Naive B cell (primary cell): ENCODE data around the gene TCF7L2. TPM values are rescaled to one million over a fixed set of nuclear protein-coding genes. Genes with fewer than 3 reads are reported as not detected.
A peak's percentile ranks its signal among the peaks of the same experiment; 100 is the strongest.

ENCODE experiments used
- ATAC-seq, 2 donors: fragments of 150-1000 bp; cut with Tn5 transposase; 2 replicates each; pipeline ENCODE4 v1.10.0; 2021; ENCODE audit warnings: low read depth in 2 of 2, mild to moderate bottlenecking in 2 of 2, moderate library complexity in 2 of 2
- DNase-seq: peaks from one replicate; pipeline ENCODE4 v3.0.0; 2022
- H3K27ac Mint-ChIP-seq, 6 donors: one replicate each; pipeline ENCODE4 v1.8.0; 2020 to 2022; ENCODE audit warnings: mild to moderate bottlenecking in 6 of 6, mixed read lengths in 6 of 6, moderate library complexity in 5 of 6, inconsistent platforms in 2 of 6
- H3K27me3 Mint-ChIP-seq, 3 donors: one replicate each; pipeline ENCODE4 v1.8.0; 2021 to 2022; ENCODE audit warnings: mixed read lengths in 3 of 3, mild to moderate bottlenecking in 1 of 3
- H3K36me3 Mint-ChIP-seq, 2 donors: one replicate each; pipeline ENCODE4 v1.8.0; 2020 to 2022; ENCODE audit warnings: mixed read lengths in 2 of 2, inconsistent platforms in 1 of 2, mild to moderate bottlenecking in 1 of 2
- H3K4me1 Mint-ChIP-seq, 3 donors: one replicate each; pipeline ENCODE4 v1.8.0; 2020 to 2022; ENCODE audit warnings: mixed read lengths in 3 of 3, inconsistent platforms in 1 of 3, mild to moderate bottlenecking in 1 of 3, moderate library complexity in 1 of 3
- H3K4me3 Mint-ChIP-seq, 8 donors: one replicate each; pipeline ENCODE4 v1.8.0; 2020 to 2022; ENCODE audit warnings: mild to moderate bottlenecking in 8 of 8, mixed read lengths in 8 of 8, moderate library complexity in 8 of 8, inconsistent platforms in 2 of 8
- H3K9me3 Mint-ChIP-seq, 7 donors: one replicate each; pipeline ENCODE4 v1.8.0; 2020 to 2022; ENCODE audit warnings: mixed read lengths in 7 of 7, mild to moderate bottlenecking in 5 of 7, inconsistent platforms in 2 of 7, moderate library complexity in 1 of 7
- polyA plus RNA-seq, 6 donors: library from polyadenylated mRNA; unstranded; fragments of 300-500 nt; fragmentation: Illumina TruSeq; gene quantifications; one replicate each; pipeline ENCODE4 v1.2.3, GENCODE V29; 2021; ENCODE audit warnings: low read depth in 6 of 6

The TCF7L2 gene
- polyA plus RNA-seq, 6 donors from 2014 or later = 0.30 TPM; not detected in 5

- Mint-ChIP-seq H3K4me1 (no peaks in the 10 kb centered on the region), H3K4me3 (no peak overlapping the region), H3K27me3 (peaks cover 0 to 17% (median 4%) of the 10 kb centered on the region in 3 donors), H3K9me3 (peaks cover 0 to 4% (median 0%) of the 10 kb centered on the region in 7 donors), H3K36me3 (no peaks in the 10 kb centered on the region), H3K27ac (no peak overlapping the region)
- DNase-seq = no peak
- ATAC-seq = no peak
These were observed 92.0 kb downstream of the TCF7L2 start for GRCh38 chr10:113041841-113042750.

GRCh38 chr10:113042868-113043267 is 92.8 kb downstream of the TCF7L2 start:
- Mint-ChIP-seq H3K36me3 (no peaks in the 10 kb centered on the region), H3K27ac (no peak overlapping the region), H3K9me3 (peaks cover 0 to 4% (median 0%) of the 10 kb centered on the region in 7 donors), H3K4me1 (no peaks in the 10 kb centered on the region), H3K27me3 (peaks cover 0 to 17% (median 4%) of the 10 kb centered on the region in 3 donors), H3K4me3 (no peak overlapping the region)
- ATAC-seq = no peak
- DNase-seq = no peak

GRCh38 chr10:113044016-113044755 is 94.1 kb downstream of the TCF7L2 start:
- ATAC-seq (no peak), DNase-seq (no peak)
- H3K4me3 Mint-ChIP-seq = no peak overlapping the region
- H3K36me3 Mint-ChIP-seq = no peaks in the 10 kb centered on the region
- peaks cover 0 to 17% (median 4%) of the 10 kb centered on the region in 3 donors for H3K27me3 Mint-ChIP-seq
- H3K27ac Mint-ChIP-seq = peak overlapping the region in 2 of 6 donors; percentile 12 to 24
- H3K4me1 Mint-ChIP-seq = no peaks in the 10 kb centered on the region
- peaks cover 0 to 4% (median 0%) of the 10 kb centered on the region in 7 donors for H3K9me3 Mint-ChIP-seq

GRCh38 chr10:113045147-113046055 is 95.4 kb downstream of the TCF7L2 start:
- Mint-ChIP-seq H3K27ac (no peak overlapping the region), H3K36me3 (no peaks in the 10 kb centered on the region), H3K4me3 (peak overlapping the region in 1 of 8 donors; percentile 41), H3K4me1 (no peaks in the 10 kb centered on the region), H3K9me3 (peaks cover 0 to 4% (median 0%) of the 10 kb centered on the region in 7 donors), H3K27me3 (peaks cover 0 to 17% (median 4%) of the 10 kb centered on the region in 3 donors)
- no peak for DNase-seq
- no peak for ATAC-seq

- Mint-ChIP-seq H3K9me3 (peaks cover 0 to 4% (median 0%) of the 10 kb centered on the region in 7 donors), H3K4me3 (no peak overlapping the region), H3K27ac (no peak overlapping the region), H3K36me3 (no peaks in the 10 kb centered on the region), H3K4me1 (peaks cover 0 to 3% (median 0%) of the 10 kb centered on the region in 3 donors), H3K27me3 (peaks cover 0 to 17% (median 4%) of the 10 kb centered on the region in 3 donors)
- ATAC-seq = no peak
- DNase-seq = no peak
These were observed 97.1 kb downstream of the TCF7L2 start for GRCh38 chr10:113047151-113047550.

GRCh38 chr10:113047605-113047962 is 97.5 kb downstream of the TCF7L2 start:
- peaks cover 0 to 3% (median 0%) of the 10 kb centered on the region in 3 donors for H3K4me1 Mint-ChIP-seq
- H3K9me3 Mint-ChIP-seq = peaks cover 0 to 4% (median 0%) of the 10 kb centered on the region in 7 donors
- ATAC-seq (no peak), DNase-seq (no peak)
- H3K27me3 Mint-ChIP-seq = peaks cover 0 to 17% (median 4%) of the 10 kb centered on the region in 3 donors
- H3K4me3 Mint-ChIP-seq = no peak overlapping the region
- no peak overlapping the region for H3K27ac Mint-ChIP-seq
- H3K36me3 Mint-ChIP-seq = no peaks in the 10 kb centered on the region

GRCh38 chr10:113047963-113048781 is 98.1 kb downstream of the TCF7L2 start:
- no peak for ATAC-seq
- Mint-ChIP-seq H3K27ac (no peak overlapping the region), H3K4me3 (no peak overlapping the region), H3K36me3 (no peaks in the 10 kb centered on the region), H3K9me3 (peaks cover 0 to 4% (median 0%) of the 10 kb centered on the region in 7 donors), H3K27me3 (peaks cover 0 to 23% (median 10%) of the 10 kb centered on the region in 3 donors), H3K4me1 (peaks cover 0 to 3% (median 0%) of the 10 kb centered on the region in 3 donors)
- no peak for DNase-seq

- Mint-ChIP-seq H3K36me3 (no peaks in the 10 kb centered on the region), H3K27me3 (peaks cover 0 to 18% (median 6%) of the 10 kb centered on the region in 3 donors), H3K9me3 (peaks cover 0 to under 1% (median 0%) of the 10 kb centered on the region in 7 donors), H3K4me1 (peaks cover 0 to 3% (median 0%) of the 10 kb centered on the region in 3 donors), H3K4me3 (no peak overlapping the region), H3K27ac (no peak overlapping the region)
- ATAC-seq (no peak), DNase-seq (no peak)
These were observed 99.8 kb downstream of the TCF7L2 start for GRCh38 chr10:113049881-113050280.

GRCh38 chr10:113052076-113052830 is 102.2 kb downstream of the TCF7L2 start:
- Mint-ChIP-seq H3K36me3 (no peaks in the 10 kb centered on the region), H3K27me3 (peaks cover 0 to 15% (median 6%) of the 10 kb centered on the region in 3 donors), H3K27ac (no peak overlapping the region), H3K4me1 (peaks cover 0 to 3% (median 0%) of the 10 kb centered on the region in 3 donors), H3K4me3 (no peak overlapping the region), H3K9me3 (peaks cover 0 to 3% (median 0%) of the 10 kb centered on the region in 7 donors)
- DNase-seq = no peak
- ATAC-seq = no peak

- no peak for ATAC-seq
- Mint-ChIP-seq H3K27ac (peak overlapping the region in 2 of 6 donors; percentile 23 to 39), H3K4me1 (peaks cover 0 to 3% (median 0%) of the 10 kb centered on the region in 3 donors), H3K9me3 (peaks cover 0 to 3% (median 0%) of the 10 kb centered on the region in 7 donors), H3K27me3 (peaks cover 0 to 15% (median 6%) of the 10 kb centered on the region in 3 donors), H3K4me3 (no peak overlapping the region), H3K36me3 (no peaks in the 10 kb centered on the region)
- DNase-seq = no peak
These were observed 103.0 kb downstream of the TCF7L2 start for GRCh38 chr10:113053091-113053490.

- H3K4me1 Mint-ChIP-seq = peaks cover 0 to 3% (median 0%) of the 10 kb centered on the region in 3 donors
- no peaks in the 10 kb centered on the region for H3K36me3 Mint-ChIP-seq
- H3K27me3 Mint-ChIP-seq = peaks cover 0 to 15% (median 6%) of the 10 kb centered on the region in 3 donors
- H3K9me3 Mint-ChIP-seq = peaks cover 0 to 3% (median 0%) of the 10 kb centered on the region in 7 donors
- H3K4me3 Mint-ChIP-seq = no peak overlapping the region
- DNase-seq = no peak
- ATAC-seq = no peak
- H3K27ac Mint-ChIP-seq = no peak overlapping the region
These were observed 103.8 kb downstream of the TCF7L2 start for GRCh38 chr10:113053881-113054280.
